Gastrocnemius medialis (tissue), 4 donors: ENCODE measurements around the gene ATF6. TPM values are rescaled to one million over a fixed set of nuclear protein-coding genes. Genes with fewer than 3 reads are reported as not detected.
A peak's percentile ranks its signal among the peaks of the same experiment; 100 is the strongest.

ENCODE experiments used
- ATAC-seq, 2 donors: fragments of 150-250 bp; one replicate each; pipeline ENCODE4 v1.9.1; 2016
- DNase-seq, 2 donors: peaks; one replicate each; pipeline ENCODE4 v3.0.0-alpha.2; 2019
- H3K27ac ChIP-seq, 4 donors: fragments of 200-600 bp; sonication (generic); 1 replicate in 1 of 4; 2 replicates in 3 of 4; pipeline ENCODE4 v1.5.1; 2016 to 2018; ENCODE audit warnings: mild to moderate bottlenecking in 2 of 4, moderate library complexity in 1 of 4
- H3K27me3 ChIP-seq, 3 donors: fragments of 200-600 bp; sonication (generic) in 2 of 3; 1 replicate in 1 of 3; 2 replicates in 2 of 3; pipeline versions ENCODE4 v1.5.1 to v1.6.0; 2016 to 2019; ENCODE audit warnings: mild to moderate bottlenecking in 1 of 3, moderate library complexity in 1 of 3
- H3K36me3 ChIP-seq, 2 donors: fragments of 200-600 bp; sonication (generic) in 1 of 2; one replicate each; pipeline ENCODE4 v1.5.1; 2017 to 2018
- H3K4me1 ChIP-seq, 2 donors: fragments of 200-600 bp; sonication (generic) in 1 of 2; one replicate each; pipeline ENCODE4 v1.5.1; 2016 to 2017; ENCODE audit warnings: mild to moderate bottlenecking in 2 of 2
- H3K4me3 ChIP-seq, 4 donors: fragments of 200-600 bp; sonication (generic) in 3 of 4; 1 replicate in 1 of 4; 2 replicates in 3 of 4; pipeline ENCODE4 v1.5.1; 2016 to 2019; ENCODE audit warnings: mild to moderate bottlenecking in 2 of 4
- H3K9me3 ChIP-seq, 3 donors: fragments of 200-600 bp; sonication (generic) in 2 of 3; 1 replicate in 1 of 3; 2 replicates in 2 of 3; pipeline ENCODE4 v1.5.1; 2016 to 2019
- POLR2A ChIP-seq, 2 donors: fragments of 450-650 bp; IDR thresholded peaks; one replicate each; pipeline ENCODE4 v1.6.1; 2017; ENCODE audit warnings: antibody characterized with exemption in 2 of 2, mild to moderate bottlenecking in 2 of 2, moderate library complexity in 2 of 2
- in situ Hi-C, 4 donors: fragments of 200-750 bp; cut with MboI; loops; one replicate each; pipeline versions ENCODE4 v1.15.0 to v1.8.0; 2017; ENCODE audit warnings: low sequenced_read_pairs in 4 of 4
- intact Hi-C: fragments of 100-400 bp; cut with DNase I; formaldehyde crosslinking; loops from one replicate; pipeline ENCODE4 v1.15.1; 2023; ENCODE audit warnings: low total_unique reads
- total RNA-seq, 4 donors: library from RNA; depleted of rRNA; stranded (reverse); fragments of >200 nt; gene quantifications; one replicate each; pipeline versions ENCODE4 v1.1.0 to v1.2.3, GENCODE V29; 2016
- TF ChIP-seq, protein P1 (sequence below), 5 experiments: fragments of 450-650 bp in 3 of 5; fragments of 200-600 bp in 2 of 5; sonication (generic) in 2 of 5; IDR thresholded peaks in 4 of 5; conservative IDR thresholded peaks in 1 of 5; 1 replicate in 4 of 5; 2 replicates in 1 of 5; pipeline ENCODE4 v1.5.1; 2016 to 2019; ENCODE audit warnings: antibody characterized with exemption in 5 of 5, mild to moderate bottlenecking in 3 of 5, moderate library complexity in 3 of 5

The ATF6 gene
- total RNA-seq, 4 donors from 2014 or later: 15.3 to 20.1 (median 18.3) TPM

DNA sequence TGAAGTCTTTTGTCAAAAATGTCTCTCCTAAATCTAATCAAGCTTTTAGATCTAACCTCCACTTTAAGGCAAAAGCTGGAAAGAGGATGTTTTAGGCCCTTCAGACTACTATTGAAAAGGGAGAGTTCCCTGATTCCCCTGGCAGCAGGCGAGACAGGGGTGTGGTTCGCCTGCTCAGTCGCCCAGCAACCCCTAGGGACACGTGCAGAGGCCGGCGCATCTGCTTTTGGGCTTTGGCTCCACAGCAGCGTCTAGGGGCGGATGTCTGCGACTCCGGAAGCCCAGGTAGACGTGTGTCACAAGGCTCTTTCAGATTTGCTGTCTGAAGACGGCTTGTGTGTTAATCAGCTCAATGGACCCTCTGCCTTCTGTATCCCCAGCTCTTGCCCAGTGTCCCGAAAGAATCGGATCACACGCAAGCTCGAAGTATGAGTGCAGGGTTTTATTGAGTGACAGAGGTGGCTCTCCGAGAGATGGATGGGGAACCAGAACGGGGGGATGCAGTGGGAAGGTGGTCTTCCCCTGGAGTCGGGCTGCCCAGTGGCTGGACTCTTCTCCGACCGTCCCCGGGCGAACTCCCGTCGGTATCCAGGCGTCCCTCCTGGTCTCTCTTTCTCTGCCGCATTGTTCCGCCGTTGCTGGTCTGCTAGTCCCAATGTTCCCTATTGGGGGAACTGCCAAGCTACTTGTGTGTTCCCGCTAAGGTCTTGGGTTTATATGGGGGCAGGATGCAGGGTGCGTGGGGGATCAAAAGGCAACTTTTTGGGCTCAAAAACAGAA is 212.1 kb downstream of the ATF6 start:
- Histone ChIP-seq H3K9me3 (no peaks in the 10 kb centered on the region), H3K27ac (no peak overlapping the region), H3K4me3 (no peak overlapping the region), H3K36me3 (no peaks in the 10 kb centered on the region), H3K27me3 (no peaks in the 10 kb centered on the region), H3K4me1 (peaks cover 9 to 13% of the 10 kb centered on the region in 2 donors)
- intact Hi-C loops (no loop called here), in situ Hi-C loops (no loop called here)
- ATAC-seq (no peak), DNase-seq (peak in 1 of 2 donors; percentile 19)
- TF ChIP-seq POLR2A (IDR thresholded peaks at IDR 0.05): no peak
- TF ChIP-seq, protein P1, sequence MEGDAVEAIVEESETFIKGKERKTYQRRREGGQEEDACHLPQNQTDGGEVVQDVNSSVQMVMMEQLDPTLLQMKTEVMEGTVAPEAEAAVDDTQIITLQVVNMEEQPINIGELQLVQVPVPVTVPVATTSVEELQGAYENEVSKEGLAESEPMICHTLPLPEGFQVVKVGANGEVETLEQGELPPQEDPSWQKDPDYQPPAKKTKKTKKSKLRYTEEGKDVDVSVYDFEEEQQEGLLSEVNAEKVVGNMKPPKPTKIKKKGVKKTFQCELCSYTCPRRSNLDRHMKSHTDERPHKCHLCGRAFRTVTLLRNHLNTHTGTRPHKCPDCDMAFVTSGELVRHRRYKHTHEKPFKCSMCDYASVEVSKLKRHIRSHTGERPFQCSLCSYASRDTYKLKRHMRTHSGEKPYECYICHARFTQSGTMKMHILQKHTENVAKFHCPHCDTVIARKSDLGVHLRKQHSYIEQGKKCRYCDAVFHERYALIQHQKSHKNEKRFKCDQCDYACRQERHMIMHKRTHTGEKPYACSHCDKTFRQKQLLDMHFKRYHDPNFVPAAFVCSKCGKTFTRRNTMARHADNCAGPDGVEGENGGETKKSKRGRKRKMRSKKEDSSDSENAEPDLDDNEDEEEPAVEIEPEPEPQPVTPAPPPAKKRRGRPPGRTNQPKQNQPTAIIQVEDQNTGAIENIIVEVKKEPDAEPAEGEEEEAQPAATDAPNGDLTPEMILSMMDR (IDR thresholded peaks at IDR 0.05 in 4 of 5, conservative IDR thresholded peaks at IDR 0.05 in 1 of 5): no peak

DNA sequence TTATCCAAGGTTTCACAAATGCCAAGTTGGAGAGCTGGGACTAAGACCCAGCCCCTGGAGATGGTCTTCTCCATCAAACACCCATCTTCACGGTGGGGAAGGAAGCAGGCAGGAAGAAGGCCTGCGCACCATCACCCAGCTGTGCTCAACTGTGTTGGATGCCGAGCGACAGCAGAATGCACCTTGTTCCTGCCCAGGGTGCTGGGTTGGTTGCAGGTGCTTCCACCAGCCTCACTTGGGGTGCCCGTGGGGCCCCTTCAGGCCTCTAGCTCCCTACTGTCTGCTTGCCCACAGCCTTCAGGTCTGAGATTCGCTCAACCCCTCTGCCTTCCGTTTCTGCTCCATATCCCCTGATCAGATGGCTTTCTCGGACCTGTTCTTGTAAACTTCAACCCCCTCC is 215.0 kb downstream of the ATF6 start:
- in situ Hi-C loops: no loop called here
- no peaks in the 10 kb centered on the region for H3K36me3 ChIP-seq
- H3K4me1 ChIP-seq: no peaks in the 10 kb centered on the region

DNA sequence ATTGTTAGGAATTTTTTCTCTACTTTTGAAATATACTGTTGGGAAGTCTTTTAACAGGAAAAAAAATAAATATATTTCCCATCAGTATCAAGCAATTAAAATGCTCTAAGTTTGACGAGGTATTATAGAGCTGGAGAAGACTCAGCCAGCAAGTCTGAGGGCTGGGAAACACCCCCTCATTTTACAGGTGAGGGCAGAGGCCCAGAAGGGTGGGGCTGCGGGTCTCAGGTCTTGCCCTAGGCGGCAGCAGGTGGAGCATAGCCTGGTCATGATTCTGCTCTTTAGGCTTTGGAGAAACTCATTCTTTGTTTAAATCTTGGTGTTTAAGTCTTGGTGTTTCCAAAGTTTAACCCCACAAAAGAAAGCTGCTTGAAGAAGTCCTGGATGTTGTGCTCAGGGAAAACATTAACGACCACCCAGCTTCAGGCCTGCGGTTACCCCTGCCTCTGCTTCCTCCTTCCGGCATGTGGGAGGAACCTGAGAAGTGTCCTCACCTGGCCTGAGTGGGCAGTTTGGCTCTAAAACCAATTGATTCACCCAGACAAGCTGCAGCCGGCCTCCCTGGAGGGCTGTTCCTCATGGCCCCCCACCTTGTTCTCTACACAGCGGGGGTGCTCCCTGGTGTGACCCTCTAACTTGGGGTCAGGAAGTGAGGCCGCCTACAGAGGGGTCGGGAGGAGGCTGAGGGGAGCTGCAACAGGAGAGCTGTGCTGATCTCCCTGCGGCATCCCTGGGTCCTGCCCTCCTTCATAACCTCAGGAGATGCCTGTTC is 215.8 kb downstream of the ATF6 start:
- no peaks in the 10 kb centered on the region for H3K4me1 ChIP-seq
- DNase-seq (no peak), ATAC-seq (no peak)
- H3K36me3 ChIP-seq: no peaks in the 10 kb centered on the region
- H3K27ac ChIP-seq: no peak overlapping the region
- no peak for TF ChIP-seq POLR2A (IDR thresholded peaks at IDR 0.05)
- TF ChIP-seq, protein P1 (IDR thresholded peaks at IDR 0.05 in 4 of 5, conservative IDR thresholded peaks at IDR 0.05 in 1 of 5): no peak
- H3K27me3 ChIP-seq: no peaks in the 10 kb centered on the region
- intact Hi-C loops (no loop called here), in situ Hi-C loops (no loop called here)
- H3K9me3 ChIP-seq: no peaks in the 10 kb centered on the region
- H3K4me3 ChIP-seq: no peak overlapping the region

More for the DNA sequence above, 215.0 kb downstream of the ATF6 start:
- no peak overlapping the region for H3K27ac ChIP-seq
- H3K27me3 ChIP-seq: no peaks in the 10 kb centered on the region
- TF ChIP-seq POLR2A (IDR thresholded peaks at IDR 0.05): no peak
- H3K9me3 ChIP-seq: no peaks in the 10 kb centered on the region
- no peak for DNase-seq
- intact Hi-C loops: no loop called here
- no peak overlapping the region for H3K4me3 ChIP-seq
- no peak for ATAC-seq

DNA sequence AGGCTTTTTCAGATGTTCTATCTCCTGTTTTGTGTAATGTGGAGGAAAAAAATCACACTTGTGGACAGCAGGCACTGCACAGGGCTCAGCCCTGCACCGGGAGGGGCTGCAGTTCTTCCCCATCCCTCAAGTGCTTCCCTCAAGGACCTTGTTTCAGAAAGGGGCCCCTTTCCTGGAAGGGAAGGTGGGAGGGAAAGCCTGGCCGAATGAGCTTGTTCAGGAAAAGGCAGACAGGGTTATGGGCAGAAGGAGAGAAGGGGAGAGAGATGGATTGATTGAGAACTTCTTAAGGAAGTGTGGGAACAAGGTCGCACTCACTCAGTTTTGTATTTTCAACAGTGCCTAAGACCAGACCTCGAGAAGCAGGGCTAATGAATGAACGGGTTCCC is 216.4 kb downstream of the ATF6 start:
- intact Hi-C loops: no loop called here

DNA sequence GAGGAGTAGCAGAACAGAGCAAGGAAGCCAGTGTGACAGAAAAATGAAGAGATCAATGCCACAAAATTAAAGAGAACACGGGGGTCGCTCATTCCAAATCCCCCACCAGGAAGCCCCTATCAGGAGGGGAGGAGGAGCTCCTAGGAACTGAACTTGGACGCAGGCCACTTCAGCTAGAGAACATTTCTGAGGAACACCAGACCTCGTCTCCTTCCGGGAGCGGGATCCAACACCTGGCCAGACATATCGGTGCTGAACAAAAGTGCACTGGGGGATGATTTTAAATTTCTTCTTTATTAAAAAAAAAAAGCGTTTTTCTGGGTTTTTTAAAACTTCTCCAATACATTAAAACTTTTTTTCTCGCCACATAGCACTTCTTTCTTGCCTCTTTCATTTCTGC is 216.8 kb downstream of the ATF6 start:
- H3K36me3 ChIP-seq: no peaks in the 10 kb centered on the region
- intact Hi-C loops (no loop called here), in situ Hi-C loops (no loop called here)
- H3K4me1 ChIP-seq: no peaks in the 10 kb centered on the region
- no peaks in the 10 kb centered on the region for H3K9me3 ChIP-seq
- no peak for ATAC-seq
- no peak overlapping the region for H3K4me3 ChIP-seq
- TF ChIP-seq, protein P1 (IDR thresholded peaks at IDR 0.05 in 4 of 5, conservative IDR thresholded peaks at IDR 0.05 in 1 of 5): no peak
- TF ChIP-seq POLR2A (IDR thresholded peaks at IDR 0.05): no peak
- H3K27ac ChIP-seq: no peak overlapping the region
- no peaks in the 10 kb centered on the region for H3K27me3 ChIP-seq
- no peak for DNase-seq

More for the DNA sequence above, 216.4 kb downstream of the ATF6 start:
- no peak for TF ChIP-seq POLR2A (IDR thresholded peaks at IDR 0.05)
- TF ChIP-seq, protein P1 (IDR thresholded peaks at IDR 0.05 in 4 of 5, conservative IDR thresholded peaks at IDR 0.05 in 1 of 5): no peak
- Histone ChIP-seq H3K4me1 (no peaks in the 10 kb centered on the region), H3K9me3 (no peaks in the 10 kb centered on the region), H3K27ac (no peak overlapping the region), H3K36me3 (no peaks in the 10 kb centered on the region), H3K27me3 (no peaks in the 10 kb centered on the region), H3K4me3 (no peak overlapping the region)
- ATAC-seq (no peak), DNase-seq (no peak)
- in situ Hi-C loops: no loop called here
